ENCODE results near the gene LOC128125822.
A peak's percentile ranks its signal among the peaks of the same experiment; 100 is the strongest.

Gene LOC128125822

DNA sequence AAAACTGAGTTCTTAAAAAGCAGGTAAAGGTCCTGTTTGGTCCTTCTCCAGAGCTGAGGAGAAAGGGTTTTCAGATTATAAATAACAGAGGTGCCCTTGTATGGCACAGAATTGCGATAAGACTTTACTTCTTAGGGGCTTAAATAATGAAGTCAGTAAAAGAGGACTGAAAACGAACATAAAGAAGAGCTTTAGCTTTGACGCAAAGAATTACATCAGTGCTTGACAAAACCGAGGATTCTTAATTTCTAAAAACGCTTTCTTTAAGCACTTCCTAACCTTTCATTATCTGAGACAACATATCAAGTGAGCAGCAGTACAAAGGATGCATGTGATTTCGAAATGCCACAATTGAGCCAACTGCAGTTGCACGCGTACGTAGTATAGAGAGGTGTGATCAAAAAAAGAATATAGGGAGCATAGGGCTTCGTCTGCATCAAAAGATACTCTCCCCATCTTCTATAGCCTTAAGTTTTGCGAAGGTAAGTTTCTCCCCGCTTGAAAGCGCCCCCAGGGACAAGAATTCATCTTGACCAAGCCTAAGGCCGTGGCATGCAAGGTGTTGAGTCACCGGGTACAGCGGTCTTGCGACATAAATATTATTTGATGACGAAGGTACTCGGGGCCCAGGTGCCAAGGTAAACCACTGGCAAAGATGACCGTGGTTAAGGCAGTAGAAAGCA is 778 bp upstream of the LOC128125822 start:
- H3K9me3 ChIP-seq (ENCODE audit: low read length): no peaks in the 10 kb centered on the region
- peak overlapping the region; percentile 90 for H3K4me2 ChIP-seq (ENCODE audit: low read length)
- peaks cover 18% of the 10 kb centered on the region for H3K4me1 ChIP-seq (ENCODE audit: insufficient read depth, low read length)
- H3K79me2 ChIP-seq (ENCODE audit: low read length): peaks cover 41% of the 10 kb centered on the region
- TF ChIP-seq EZH2phosphoT487 (IDR thresholded peaks at IDR 0.05; ENCODE audit: borderline replicate concordance, low read length): no peak
- TF ChIP-seq EZH2 (IDR thresholded peaks at IDR 0.05; ENCODE audit: low read length, unreplicated experiment): no peak
- TF ChIP-seq, protein P1, sequence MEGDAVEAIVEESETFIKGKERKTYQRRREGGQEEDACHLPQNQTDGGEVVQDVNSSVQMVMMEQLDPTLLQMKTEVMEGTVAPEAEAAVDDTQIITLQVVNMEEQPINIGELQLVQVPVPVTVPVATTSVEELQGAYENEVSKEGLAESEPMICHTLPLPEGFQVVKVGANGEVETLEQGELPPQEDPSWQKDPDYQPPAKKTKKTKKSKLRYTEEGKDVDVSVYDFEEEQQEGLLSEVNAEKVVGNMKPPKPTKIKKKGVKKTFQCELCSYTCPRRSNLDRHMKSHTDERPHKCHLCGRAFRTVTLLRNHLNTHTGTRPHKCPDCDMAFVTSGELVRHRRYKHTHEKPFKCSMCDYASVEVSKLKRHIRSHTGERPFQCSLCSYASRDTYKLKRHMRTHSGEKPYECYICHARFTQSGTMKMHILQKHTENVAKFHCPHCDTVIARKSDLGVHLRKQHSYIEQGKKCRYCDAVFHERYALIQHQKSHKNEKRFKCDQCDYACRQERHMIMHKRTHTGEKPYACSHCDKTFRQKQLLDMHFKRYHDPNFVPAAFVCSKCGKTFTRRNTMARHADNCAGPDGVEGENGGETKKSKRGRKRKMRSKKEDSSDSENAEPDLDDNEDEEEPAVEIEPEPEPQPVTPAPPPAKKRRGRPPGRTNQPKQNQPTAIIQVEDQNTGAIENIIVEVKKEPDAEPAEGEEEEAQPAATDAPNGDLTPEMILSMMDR (conservative IDR thresholded peaks at IDR 0.05; ENCODE audit: low read depth, low read length): no peak
- DNase-seq (peak; percentile 86), ATAC-seq (peak; percentile 26)
- H3K27me3 ChIP-seq (ENCODE audit: low read length): no peaks in the 10 kb centered on the region
- no peaks in the 10 kb centered on the region for H3K9me2 ChIP-seq (replicated peaks; ENCODE audit: low read length)
- peaks cover 29% of the 10 kb centered on the region for H4K20me1 ChIP-seq (ENCODE audit: low read length)
- no peaks in the 10 kb centered on the region for H3F3A ChIP-seq (ENCODE audit: low read length, unreplicated experiment)
- ChIA-PET POLR2A (ENCODE audit: unreplicated experiment) (no interaction called here), CTCF (no interaction called here)
- H3K4me3 ChIP-seq (ENCODE audit: low read length): peak overlapping the region; percentile 84
- TSS peak; percentile 58 for BruUV-seq (replicated peaks)
- peak overlapping the region; percentile 56 for H2AFZ ChIP-seq (ENCODE audit: low read length)
- peaks cover 16% of the 10 kb centered on the region for H3K36me3 ChIP-seq (ENCODE audit: low read depth, low read length)
- H3K27ac ChIP-seq (ENCODE audit: low read length): peak overlapping the region; percentile 99
- H3K9ac ChIP-seq (ENCODE audit: low read length): peak overlapping the region; percentile 99
- intact Hi-C loops (cut with micrococcal nuclease): loop anchor here (2.0 to 5.0 kb wide), 3 partner anchors 45 to 231 kb away; partner anchors contain the start of gene PHF3

- Histone ChIP-seq H3K9ac (ENCODE audit: low read length) (peak overlapping the region; percentile 99), H3K9me2 (replicated peaks; ENCODE audit: low read length) (no peaks in the 10 kb centered on the region), H3K4me2 (ENCODE audit: low read length) (peak overlapping the region; percentile 93), H3K9me3 (ENCODE audit: low read length) (no peaks in the 10 kb centered on the region), H4K20me1 (ENCODE audit: low read length) (peaks cover 39% of the 10 kb centered on the region), H2AFZ (ENCODE audit: low read length) (no peak overlapping the region), H3K27ac (ENCODE audit: low read length) (peak overlapping the region; percentile 99), H3K27me3 (ENCODE audit: low read length) (no peaks in the 10 kb centered on the region), H3K36me3 (ENCODE audit: low read depth, low read length) (peaks cover 27% of the 10 kb centered on the region), H3K79me2 (ENCODE audit: low read length) (peaks cover 51% of the 10 kb centered on the region), H3K4me3 (ENCODE audit: low read length) (peak overlapping the region; percentile 84), H3F3A (ENCODE audit: low read length, unreplicated experiment) (no peaks in the 10 kb centered on the region), H3K4me1 (ENCODE audit: insufficient read depth, low read length) (peaks cover 18% of the 10 kb centered on the region)
- no peak for TF ChIP-seq EZH2phosphoT487 (IDR thresholded peaks at IDR 0.05; ENCODE audit: borderline replicate concordance, low read length)
- TF ChIP-seq, protein P1 (conservative IDR thresholded peaks at IDR 0.05; ENCODE audit: low read depth, low read length): no peak
- TF ChIP-seq EZH2 (IDR thresholded peaks at IDR 0.05; ENCODE audit: low read length, unreplicated experiment): no peak
- no TSS peak for BruUV-seq (replicated peaks)
- ChIA-PET POLR2A (ENCODE audit: unreplicated experiment) (no interaction called here), CTCF (no interaction called here)
- no peak for ATAC-seq
- no peak for DNase-seq
- intact Hi-C loops (cut with micrococcal nuclease): loop anchor here (1.0 to 5.0 kb wide), 4 partner anchors 46 to 230 kb away; partner anchors contain the start of gene PHF3
Observed at GRCh38 chr6:63572747-63573075, 431 bp downstream of the LOC128125822 start.

Measured in PC-3 (cell line).